GM20000 (cell line): ENCODE measurements around the gene PIM2.

Source experiments
- DNase-seq: peaks from one replicate; pipeline ENCODE4 v3.0.0; 2012; ENCODE audit warnings: low spot score
- TF ChIP-seq, protein P1 (sequence below): IDR thresholded peaks from 2 replicates; pipeline ENCODE4 v1.5.1; 2012; ENCODE audit warnings: mild to moderate bottlenecking, control low read depth; ENCODE audit errors: extremely low read depth, missing control alignments

The PIM2 gene

DNA sequence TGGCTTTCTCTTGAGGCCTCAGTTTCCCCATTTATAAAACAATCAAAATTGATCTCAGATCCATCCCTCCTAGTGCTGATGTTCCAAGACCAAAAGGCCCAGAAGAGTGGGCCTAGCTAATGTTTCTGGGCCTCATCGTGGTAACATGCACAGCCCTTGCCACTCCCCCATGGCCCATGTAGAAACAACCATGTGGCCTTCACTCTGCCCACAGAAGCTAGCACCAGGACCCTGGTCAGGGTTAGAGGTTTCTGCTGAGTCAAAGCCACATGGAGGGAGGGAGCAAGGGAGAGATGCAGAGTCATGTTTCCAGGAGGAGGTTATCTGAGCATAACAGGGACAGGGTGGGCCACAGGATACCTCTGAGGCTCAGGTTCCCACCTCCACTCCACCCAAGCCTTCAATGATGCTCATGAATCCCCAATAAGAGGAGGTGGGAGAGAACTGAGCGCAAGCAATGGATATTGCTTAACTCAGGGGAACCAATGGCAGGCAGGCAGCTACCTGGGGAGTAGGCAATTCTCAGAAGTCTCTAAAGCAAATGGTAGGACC is 21.7 kb upstream of the PIM2 start:
- no peak for DNase-seq
- TF ChIP-seq, protein P1, sequence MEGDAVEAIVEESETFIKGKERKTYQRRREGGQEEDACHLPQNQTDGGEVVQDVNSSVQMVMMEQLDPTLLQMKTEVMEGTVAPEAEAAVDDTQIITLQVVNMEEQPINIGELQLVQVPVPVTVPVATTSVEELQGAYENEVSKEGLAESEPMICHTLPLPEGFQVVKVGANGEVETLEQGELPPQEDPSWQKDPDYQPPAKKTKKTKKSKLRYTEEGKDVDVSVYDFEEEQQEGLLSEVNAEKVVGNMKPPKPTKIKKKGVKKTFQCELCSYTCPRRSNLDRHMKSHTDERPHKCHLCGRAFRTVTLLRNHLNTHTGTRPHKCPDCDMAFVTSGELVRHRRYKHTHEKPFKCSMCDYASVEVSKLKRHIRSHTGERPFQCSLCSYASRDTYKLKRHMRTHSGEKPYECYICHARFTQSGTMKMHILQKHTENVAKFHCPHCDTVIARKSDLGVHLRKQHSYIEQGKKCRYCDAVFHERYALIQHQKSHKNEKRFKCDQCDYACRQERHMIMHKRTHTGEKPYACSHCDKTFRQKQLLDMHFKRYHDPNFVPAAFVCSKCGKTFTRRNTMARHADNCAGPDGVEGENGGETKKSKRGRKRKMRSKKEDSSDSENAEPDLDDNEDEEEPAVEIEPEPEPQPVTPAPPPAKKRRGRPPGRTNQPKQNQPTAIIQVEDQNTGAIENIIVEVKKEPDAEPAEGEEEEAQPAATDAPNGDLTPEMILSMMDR: no peak

DNA sequence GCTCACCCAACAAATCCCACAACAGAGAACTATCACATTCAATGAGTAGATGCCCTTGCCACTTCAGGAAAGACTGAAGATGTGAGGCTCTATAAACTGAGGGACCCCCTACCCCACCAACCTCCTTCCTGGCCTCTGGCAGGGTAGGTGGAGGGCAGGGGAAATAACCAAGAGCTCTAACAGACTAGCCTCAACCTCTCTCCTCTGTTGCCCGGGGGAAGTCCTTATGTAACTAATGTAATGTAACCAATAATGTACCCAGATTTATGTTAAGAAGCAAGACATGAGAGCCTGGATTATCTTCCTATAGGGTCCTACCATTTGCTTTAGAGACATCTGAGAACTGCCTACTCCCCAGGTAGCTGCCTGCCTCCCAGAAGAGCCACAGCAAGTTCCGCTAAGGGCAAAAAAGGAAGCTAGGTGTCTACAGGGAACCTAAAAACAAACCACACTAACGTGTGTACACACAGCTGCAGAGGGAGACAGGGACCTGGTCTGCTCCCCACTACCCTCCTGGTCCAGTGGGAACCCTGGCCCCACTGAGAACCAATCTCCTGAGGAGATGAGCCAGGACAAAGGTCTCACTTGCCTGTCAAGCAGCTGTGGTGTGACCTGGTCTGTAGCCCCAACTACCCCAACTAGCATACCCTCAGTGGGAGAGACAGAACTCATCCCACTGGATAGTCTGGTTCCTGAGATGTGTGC is 20.9 kb upstream of the PIM2 start:
- TF ChIP-seq, protein P1: no peak
- DNase-seq: no peak

DNA sequence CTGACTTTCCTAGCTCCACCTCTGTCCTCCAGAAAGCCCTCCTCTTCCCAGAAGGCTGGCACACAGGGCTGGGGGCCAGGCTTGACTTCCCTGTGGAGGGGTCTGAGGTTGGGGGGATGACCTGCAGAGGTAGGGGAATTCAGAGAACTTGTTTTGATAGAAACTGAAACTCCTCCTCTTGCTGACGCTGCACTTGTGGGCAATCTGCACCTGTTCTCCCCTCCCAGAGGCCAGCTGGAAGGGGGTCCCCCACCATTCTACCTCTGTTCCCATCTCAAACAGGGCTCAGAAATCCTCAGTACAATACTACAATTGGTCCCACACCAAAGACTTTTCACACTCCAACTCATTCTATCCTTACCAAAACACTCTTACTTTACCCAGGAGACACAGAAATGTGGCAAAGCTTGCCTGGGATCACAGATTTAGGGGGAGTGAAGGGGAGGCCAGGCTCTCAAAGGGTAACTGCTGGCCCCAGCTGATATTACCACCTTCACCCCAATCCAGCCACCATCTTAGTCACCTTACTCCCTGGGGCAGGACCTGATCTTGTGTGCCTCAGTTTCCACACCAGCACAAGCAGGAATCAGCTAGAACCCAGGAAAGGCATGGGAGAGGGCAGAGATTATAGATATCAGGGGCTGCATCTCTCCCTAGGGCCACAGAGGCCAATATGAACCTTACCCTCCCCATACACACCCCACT is 20.0 kb upstream of the PIM2 start:
- TF ChIP-seq, protein P1: no peak
- DNase-seq: peak; percentile 49

DNA sequence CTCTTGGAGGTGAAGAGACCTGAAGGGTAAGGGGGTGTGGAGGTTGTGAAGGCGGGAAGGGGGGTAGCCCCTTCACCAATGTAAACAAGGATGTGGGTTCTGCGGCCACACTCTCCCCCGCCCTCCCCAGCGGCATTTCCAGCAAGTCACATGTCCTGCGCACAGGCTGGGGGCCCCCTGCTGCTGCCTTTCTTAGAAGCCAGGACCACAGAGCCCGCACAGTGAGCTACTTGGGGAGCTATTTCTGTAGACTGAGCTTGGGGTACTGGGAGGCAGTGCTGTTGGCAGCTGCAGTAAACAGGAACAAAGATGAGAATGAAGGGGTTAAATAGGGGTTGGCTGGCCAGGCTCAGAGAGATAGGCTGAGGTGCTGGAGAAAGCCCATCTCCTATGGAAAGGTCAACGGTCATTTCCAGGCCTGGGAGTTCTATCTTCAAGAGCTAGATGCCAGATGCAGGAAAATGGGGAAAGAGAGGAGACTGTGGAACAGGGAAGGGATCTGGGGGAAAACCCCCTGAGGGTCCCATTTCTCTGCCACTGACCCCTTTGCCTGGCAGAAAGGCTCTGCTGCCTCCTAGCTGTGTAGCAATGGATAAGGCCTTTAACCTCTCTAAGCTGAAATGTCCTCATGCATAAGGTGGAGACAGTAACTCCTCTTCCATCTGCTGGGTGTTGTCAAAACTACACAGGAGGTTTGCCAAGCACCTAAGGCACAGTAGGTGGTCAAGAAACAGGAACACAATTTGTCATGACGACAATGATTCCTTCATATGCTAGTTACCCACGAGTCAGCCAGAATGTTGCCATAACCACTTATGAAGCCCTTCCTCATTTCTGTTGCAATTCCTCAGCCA is 18.5 kb upstream of the PIM2 start:
- peak; percentile 68 for DNase-seq
- TF ChIP-seq, protein P1: peak; percentile 16

DNA sequence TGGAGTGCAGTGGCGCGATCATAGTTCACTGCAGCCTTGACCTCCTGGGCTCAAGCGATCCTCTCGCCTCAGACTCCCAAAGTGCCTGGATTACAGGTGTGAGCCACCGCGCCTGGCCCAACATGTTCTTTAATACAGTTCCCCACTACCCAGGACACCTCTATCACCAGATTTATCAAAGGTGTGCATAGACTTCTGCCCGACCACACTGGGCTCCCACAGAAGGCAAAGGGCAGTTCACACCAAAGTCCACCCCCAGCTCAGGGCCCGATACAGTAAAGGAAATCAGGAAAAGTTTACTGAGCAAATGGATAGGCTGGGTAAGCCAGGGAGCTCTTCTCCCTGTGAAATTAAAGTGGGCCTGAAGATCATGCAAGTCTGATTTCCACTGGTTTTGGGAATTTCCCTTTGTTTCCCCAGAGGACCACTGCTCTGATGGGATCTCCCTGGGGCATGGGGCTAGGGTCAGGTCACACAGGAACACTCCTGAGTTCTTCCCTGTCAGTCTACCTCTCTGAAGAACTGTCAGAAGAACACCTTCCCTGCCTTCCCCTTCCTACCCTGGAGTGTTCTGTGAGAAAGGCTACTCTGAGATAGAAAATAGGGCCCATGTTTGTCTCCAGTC is 17.7 kb upstream of the PIM2 start:
- no peak for DNase-seq
- TF ChIP-seq, protein P1: no peak

DNA sequence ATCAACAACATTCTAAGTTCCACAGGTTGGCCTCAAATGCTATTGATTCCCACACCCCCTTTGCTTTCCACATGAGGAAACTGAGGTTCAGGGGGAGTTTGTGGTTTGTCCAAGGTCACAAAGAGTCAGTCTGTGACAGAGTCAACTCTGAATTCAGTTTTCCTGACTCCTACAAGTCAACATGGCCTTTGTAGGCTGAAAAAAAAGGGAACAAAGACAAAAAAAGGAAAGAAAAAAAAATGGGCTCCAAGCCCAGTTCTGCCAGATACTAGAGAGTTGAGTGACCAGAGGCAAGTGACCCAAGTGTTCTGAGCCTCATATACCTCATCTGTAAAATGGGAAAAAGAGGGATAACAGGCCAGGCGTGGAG is 16.5 kb upstream of the PIM2 start:
- no peak for DNase-seq

More for the DNA sequence above, 16.5 kb upstream of the PIM2 start:
- TF ChIP-seq, protein P1: no peak
